GM04503 (cell line): ENCODE measurements around the gene SLC43A1.

ENCODE experiments used
- DNase-seq: peaks from one replicate; pipeline ENCODE4 v3.0.0-alpha.2; 2012; ENCODE audit warnings: low read depth

Gene SLC43A1

DNA sequence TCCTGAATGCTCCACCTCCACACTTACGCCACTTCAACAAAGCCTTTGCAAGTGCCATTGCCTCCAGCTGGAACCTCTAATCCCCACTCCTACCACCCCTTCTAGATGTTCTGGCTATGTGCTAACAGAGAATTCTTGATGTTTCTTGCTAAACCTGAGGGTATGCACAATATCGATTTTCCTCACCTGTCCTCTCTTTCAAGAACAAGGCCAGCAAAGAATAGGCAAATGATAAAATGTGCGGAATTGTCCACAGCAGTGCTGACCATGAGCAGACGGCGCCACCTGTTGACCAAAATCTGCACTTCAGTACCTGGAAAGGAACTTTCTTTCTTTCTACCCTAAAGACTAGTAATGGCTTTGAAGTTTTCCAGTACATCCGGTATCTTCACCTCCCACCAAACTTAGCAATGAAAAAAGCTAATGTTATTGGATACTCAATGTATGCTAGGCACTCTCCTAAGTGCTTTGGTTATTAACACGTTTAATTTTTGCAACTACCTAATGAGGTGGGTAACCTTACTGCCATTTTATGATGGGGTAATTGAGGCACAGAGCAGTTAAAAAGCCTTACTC is 11.6 kb upstream of the SLC43A1 start:
- no peak for DNase-seq

DNA sequence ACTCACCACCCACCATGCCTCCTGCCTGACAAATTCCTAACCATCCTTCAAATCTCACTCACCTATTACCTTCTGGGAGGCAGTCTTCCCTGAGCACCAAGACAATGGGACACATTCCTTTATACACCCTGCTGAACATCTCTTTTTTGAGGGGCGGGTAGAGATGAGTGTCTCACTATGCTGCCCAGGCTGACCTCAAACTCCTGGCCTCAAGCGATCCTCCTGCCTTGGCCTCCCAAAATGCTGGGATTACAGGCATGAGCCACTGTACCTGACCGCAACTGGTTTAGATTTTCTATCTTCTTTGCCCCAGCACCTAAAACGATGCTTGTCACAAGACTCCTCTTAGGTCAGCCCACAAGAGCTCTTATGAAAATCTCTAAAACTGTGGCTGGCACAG is 7.9 kb upstream of the SLC43A1 start:
- DNase-seq: no peak

DNA sequence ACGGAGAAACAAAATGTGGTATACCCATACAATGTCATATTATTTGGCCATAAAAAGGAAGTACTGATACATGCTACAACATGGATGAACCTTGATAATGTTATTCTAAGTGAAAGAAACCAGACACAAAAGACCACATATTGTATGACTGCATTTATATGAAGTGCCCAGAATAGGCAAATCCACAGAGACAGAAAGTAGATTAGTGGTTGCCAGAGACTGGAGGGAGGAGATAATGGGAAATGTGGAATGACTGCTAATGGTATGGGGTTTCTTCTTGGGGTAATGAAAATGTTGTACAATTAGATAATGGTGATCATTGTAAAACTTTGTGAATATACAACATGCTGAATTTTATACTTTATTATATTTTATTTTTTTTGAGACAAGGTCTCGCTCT is 5.6 kb upstream of the SLC43A1 start:
- DNase-seq: no peak

DNA sequence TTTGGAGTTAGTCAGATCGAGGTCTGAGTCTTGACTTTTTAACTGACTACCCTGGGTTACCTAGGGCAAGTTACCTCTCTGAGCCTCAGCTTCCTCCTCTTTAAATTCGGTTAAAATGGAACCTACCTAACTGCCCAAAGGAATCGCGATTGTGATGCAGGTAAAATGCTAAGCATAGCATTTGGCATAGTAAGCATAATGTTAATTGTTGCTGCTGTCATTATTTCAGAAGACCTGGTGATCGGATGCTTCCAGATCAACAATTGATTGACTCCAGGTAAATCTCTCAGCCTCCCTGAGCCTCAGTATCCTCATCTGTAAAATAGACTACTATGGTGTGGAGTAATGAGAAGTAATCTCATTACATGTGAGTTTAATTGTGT is 550 bp upstream of the SLC43A1 start:
- DNase-seq: no peak

DNA sequence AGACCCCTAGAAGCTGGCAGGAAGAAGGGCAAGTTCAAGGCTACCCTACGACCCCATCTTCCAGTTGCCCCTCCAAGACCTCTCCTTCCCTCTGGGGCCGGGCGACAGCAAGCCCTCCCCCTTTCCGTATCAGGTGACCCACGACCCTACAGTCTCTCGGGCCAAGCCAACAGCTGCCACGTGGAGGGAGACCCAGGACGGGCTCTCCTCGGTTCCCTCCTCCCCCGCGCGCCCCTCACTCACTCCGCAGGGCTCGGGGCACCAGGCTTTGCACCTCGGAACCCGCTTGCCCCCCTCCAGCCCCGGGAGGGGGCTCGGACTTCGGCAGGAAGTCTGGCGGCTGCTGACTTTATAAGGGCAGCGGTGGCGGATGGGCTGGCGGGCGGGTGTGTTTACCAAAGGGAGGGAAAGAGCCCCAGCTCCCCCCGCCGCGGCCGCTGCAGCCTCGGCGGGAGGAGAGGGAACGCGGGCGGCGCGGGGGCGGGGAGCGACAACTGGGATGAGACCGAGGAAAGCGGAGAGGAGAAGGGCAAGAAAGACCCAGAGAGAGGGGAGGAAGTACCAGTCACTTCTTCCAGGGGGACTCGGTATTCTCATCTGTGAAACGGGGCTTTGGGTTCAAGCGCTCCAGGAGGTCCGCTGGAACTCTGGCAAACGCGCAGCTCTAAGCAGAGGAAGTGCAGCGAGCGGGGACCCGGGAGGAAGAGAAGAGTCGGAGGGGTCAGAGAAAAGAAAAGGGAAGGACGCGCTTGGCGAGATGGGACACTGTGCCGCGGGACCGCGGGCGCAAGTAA is 767 bp downstream of the SLC43A1 start:
- no peak for DNase-seq

DNA sequence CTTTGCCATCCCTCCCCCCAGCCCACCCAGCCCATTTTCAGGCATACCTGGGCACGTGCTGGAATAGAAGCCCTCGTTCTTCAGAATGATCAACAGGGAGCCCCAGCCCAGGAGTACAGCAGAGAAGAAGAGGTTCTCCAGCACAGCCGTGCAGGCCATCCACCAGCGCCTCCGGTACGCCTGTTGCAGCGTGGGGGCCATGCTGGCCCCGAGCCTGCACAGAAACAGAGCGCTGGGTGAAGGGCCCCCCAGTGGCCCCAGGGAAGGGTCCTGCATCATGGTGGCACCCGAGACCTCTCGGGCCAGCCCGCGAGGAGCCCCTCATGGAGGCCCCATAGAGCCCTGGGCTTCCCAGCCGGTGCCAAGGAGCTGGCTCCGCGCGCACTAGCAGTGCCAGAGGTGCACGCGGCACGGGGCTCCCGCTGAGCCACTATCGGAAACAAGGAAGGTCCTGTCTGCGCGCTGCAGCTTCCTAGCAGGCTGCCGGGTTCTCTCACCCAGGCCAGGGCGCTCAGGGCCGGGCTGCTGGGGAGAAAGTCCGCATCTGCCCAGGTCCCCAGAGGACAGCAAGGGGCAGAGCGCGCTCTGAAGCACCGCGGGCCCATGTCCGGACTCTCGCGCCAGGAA is 1.5 kb downstream of the SLC43A1 start:
- DNase-seq: no peak

DNA sequence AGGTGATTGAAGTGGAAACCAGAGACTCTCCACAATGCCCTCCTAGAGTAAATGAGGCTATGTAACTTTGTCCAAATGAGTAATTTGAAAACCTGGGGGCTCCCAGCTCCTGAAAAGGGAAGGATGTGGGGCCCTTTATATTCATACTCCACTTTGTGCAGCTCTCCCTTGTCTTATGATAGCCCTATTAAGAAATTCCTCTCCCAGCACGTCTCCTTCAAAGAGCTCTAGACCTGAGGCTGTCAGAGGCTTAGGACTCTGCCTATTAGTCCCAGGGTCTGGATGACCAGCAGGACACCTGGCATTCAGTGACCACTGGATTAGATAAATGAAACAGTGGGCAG is 2.1 kb downstream of the SLC43A1 start:
- DNase-seq: no peak

DNA sequence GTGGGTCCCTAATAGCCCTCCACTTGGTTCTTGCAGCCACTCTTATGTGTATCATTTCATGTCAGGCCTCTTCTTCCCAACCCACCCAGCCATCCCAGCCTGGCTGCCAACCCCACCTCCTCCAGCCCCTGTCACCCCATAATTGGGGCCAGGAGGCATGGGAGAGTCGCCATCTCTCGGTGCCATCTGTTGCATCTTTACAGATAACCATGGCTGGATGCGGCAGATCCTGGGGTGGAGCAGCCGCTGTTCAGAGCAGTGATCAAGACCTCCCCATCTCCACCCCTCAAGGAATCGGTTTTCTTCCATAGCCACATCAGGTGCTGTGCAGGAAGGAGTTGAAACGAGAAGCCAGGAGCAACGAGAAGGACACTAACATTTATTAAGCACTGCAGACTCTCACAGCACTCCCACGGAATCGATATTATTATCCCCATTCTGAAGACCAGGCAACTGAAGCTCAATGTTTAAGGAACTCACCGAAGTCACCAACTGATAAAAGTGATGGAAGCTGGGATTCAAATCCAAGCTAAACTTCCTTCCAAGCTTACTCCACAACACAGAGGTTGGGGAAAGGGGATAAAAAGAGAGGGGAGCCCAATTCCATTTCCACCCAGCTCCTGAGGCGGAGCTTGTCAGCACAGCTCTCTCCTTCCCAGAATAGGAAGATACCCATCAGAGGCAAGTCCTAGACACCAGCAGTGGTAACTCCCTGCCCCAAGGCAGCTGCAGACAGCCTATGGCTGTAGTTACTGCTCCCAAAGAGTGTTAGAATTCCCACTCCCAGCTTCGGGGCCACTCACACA is 2.7 kb downstream of the SLC43A1 start:
- no peak for DNase-seq

DNA sequence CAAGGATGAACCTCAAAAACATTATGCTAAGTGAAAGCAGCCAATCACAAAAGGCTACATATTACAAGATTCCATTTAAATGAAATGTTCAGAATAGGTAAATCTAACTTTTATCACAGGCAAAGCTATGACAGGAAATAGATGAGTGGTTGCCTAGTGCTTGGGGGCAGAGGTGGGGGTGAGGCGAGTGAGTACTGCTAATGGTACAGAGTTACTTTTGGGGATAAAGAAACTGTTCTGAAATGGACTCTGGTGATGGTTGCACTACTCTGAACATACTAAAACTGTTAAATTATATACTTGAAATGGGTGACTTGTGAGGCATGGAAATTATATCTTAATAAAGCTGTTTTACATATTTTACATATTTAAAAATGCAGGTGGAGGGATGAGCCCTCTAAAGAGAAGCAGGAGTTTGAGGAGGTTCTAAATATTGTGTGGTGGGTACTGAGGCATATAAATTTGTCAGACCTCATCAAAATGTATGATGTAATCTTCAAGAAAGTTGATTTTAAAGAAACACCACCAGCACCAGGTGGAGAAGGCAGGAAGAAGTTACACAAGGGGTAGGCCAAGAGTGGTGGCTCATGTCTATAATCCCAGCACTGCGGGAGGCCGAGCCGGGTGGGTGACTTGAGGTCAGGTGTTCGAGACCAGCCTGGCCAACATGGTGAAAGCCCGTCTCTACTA is 3.6 kb downstream of the SLC43A1 start:
- DNase-seq: no peak

DNA sequence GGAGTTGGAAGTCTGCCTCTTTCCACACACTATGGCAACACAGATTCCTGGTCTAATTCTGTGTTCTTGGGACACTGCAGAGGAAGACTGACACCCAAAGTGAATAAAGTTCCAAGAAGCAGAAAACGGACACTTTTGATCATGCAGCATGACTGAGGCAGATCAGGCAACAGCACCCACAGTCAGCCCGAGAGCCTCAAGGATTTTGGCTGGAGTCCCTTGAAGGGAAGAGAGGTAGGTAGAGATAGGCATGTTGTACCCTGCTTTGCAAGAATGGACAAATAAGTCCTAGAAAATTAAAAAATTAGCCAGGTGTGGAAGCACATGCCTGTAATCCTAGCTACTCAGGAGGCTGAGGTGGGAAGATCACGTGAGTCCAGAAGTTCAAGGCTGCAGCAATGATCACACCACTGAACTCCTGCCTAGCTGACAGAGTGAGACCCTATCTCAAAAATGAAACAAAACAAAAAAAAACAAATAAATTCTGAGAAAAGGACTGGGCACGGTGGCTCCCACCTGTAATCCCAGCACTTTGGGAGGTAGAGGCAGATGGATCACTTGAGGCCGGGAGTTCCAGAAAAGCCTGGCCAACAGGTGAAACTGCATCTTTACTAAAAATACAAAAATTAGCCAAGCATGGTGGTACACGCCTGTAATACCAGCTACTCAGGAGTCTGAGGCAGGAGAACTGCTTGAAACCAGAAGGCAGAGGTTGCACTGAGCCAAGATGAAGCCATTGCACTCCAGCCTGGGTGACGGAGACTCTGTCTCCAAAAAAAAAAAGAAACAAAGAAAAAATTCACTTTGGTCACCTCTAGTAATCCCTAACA is 6.9 kb downstream of the SLC43A1 start:
- DNase-seq: no peak

DNA sequence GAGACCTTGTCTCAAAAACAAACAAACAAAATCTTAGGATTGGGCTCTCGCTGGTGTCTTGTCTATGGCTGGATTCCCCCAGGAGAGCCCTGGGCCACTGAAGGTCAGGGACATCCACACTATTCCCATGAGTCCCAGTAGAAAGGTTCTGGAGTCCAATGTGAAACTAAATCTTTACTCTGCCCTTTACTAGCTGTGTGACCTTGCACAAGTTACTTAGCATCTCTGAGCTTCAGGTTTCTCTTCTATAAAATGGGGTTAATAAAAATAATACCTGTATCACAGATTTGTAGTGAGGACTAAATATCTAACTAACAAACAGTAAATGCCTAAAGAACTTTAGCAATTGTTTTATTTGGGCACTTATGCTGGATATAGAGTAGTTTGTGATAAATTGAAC is 9.0 kb downstream of the SLC43A1 start:
- DNase-seq: no peak

DNA sequence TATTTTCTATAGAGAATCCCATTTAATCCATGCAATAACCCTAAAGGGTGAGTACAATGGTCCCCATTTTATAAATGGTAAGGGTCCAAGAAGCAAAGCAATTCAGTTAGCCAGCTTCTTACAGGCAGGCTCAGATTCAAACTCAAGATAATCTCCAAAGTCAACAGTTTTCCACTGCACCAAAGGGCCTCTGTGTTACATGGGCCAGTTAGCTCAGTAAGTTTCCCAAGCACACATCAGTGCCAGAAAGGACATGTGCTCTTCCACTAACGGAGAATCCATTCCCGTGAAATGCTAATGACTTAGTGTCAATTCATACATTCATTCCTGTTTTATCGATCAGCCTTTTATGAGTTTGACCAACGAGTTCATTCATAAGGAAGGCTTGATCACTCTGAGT is 11.0 kb downstream of the SLC43A1 start:
- DNase-seq: no peak

DNA sequence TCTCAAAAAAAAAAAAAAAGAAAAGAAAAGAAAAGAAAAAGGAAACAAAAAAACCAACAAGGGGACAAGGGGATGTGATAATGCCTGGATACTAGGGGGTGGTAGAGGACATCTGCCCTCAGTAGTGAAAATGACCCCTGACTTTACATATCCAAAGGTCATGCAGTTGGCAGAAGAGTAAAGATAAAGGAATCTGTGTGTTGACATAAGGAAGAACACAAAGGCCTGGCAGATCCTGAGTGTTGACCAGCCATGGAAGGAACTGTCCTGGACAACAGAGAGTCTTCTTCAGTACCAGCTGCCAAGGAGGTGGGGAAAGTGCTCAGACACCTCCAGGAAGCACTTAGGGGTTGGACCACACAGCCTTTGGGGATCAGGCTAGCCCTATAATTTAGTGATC is 12.6 kb downstream of the SLC43A1 start:
- no peak for DNase-seq

DNA sequence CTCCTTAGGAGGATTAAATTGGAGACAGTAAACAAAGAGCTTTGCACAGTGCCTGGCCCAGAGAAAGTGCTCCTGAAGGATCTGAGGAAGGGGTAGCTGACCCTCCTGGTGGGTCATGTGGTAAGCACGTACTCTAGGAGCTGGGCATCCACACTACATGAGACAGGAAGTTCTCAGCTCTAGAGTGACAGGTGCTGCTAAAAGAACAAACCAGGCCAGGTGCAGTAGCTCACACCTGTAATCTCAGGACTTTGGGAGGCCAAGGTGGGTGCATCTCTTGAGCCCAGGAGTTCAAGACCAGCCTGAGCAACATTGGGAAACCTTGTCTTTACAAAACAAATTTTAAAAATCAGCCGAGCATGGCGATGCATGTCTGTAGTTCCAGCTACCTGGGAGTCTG is 13.1 kb downstream of the SLC43A1 start:
- no peak for DNase-seq

DNA sequence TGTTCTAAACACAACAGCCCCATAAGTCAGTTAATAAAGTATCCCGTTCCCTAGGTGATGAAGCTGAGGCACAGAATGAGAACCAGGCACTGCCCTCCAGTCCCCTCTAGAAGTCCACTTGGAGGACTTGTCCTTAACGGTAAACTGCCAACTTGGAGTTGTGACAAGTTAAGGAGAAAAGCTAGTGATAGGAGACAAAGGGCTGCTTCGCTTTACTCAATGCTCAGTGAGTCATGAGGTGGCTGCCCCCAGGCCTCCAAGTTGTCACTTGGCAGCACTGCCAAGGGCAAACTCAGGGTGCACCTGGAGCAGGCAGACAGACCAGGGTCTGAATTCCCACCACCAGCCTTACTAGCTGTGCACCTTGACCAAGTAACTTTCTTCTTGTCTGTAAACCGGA is 13.5 kb downstream of the SLC43A1 start:
- no peak for DNase-seq

DNA sequence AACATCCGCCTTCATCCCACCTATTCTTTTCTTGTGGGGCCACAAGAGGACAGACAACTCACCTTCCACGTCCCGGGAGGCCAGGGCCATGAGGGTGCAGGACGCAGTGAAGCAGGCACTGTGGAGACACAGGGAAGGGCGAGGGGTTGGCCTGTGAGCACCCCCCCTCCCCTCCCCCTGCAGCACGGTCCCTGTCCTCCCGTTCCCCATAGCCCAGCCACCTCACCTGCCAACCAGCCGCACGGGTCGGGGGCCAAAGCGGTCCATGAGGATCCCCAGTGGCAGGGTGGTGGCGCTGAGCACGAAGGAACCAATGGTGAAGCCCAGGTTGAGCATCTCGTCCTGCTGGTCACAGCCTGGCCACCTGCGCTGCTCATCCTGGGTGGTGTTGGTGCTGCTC is 14.6 kb downstream of the SLC43A1 start:
- no peak for DNase-seq

DNA sequence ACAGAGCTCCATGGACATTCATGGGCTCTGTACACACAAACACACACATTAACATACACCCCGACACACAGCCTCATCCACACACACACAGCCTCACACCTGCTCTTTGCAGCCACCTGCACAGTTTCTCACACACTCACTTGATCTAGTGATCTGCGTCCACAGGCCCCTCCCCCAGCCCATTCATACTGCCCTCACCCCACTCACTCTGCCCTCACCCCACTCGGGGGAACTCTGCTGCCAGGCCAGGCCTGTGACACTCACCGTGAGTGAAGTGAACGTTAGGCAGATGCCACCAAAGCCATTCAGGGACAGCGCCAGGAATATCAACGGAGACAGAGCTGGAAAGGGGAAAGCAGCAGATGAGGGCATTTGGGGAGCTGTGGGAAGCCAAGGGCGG is 15.0 kb downstream of the SLC43A1 start:
- DNase-seq: no peak

DNA sequence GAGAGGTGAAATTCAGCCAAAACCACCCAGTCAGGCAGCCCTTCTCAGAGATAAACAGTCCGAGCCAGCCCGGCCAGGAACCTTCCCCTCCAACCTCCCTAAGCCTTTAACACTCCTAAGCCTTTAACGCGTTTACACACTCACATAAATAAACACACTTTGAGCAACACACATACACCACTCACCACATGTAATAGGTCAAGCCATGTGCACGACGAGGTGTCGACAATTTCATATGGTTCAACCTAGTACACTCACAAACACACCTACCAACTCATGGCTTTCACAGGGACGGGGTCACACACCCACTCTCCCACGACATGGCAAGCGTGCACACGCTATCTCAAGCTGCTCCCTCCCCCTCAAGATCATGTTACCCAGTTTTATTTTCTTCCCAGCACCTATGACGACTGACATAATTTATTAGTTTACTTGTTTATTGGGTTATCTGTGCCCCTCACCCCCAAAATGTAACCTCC is 15.5 kb downstream of the SLC43A1 start:
- no peak for DNase-seq

DNA sequence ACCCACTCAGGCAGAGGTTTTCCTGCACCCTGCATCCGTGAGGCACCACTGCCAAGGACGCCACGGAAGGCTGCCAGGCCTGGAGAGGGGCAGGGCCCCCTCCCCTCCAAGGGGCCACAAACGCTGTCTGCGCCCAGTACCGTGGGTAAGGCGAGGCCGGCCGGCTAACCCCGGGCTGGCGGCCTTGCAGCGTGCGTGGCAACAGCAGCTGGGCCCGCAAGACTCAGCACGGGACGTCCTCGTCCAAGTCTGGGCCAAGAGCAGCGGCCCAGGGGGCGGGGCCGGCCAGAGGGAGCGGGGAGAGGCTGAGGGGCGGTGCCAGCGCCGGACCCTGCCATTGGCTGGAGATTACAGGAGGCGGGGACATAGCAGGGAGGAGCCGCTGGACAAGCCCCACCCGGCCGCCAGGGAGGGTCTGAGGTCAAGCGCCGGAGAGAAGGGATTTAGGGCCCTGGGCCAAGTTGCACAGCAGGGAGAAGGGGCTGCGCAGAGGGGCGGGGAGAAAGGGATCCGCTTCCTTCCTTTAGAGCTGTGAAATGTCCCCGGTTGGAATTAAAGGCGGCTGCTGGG is 16.0 kb downstream of the SLC43A1 start:
- DNase-seq: peak; percentile 43

DNA sequence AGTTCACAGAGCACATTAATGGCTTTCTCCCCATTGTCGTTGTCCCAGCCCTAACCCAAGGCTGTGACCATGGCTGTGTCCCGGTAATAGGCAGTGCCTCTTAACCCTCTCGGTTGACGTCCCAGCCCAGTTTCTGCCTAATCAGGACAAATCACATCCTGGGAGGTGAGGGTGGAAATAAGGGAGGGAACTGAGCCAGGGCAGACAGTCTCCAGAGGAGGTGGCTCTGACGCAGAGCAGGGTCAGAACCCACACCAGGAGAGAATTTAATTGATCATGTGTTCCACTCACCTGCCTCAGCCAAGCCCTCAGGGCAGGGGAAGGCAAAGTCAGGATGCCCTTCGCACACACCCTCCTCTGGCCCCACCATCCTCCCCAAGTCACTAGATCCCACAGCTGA is 17.0 kb downstream of the SLC43A1 start:
- no peak for DNase-seq
